H9 (cell line): Measurements from ENCODE around the gene FOXM1. TPM values are rescaled to one million over a fixed set of nuclear protein-coding genes. Genes with fewer than 3 reads are reported as not detected.
A peak's percentile ranks its signal among the peaks of the same experiment; 100 is the strongest.

ENCODE experiments used
- DNase-seq: peaks from one replicate; pipeline ENCODE4 v3.0.0-alpha.2; 2017
- H2AFZ ChIP-seq: one replicate; pipeline ENCODE4 v1.6.1; 2013; ENCODE audit warnings: mild to moderate bottlenecking, low read length, control low read depth, moderate library complexity
- H2AK5ac ChIP-seq: 2 replicates; pipeline ENCODE4 v1.6.1; 2013; ENCODE audit warnings: low read length, control low read depth, mixed read lengths; ENCODE audit not compliant: insufficient read length
- H2BK120ac ChIP-seq: one replicate; pipeline ENCODE4 v1.6.1; 2013; ENCODE audit warnings: low read depth, mild to moderate bottlenecking, low read length, control low read depth, inconsistent platforms; ENCODE audit not compliant: poor library complexity, severe bottlenecking
- H2BK12ac ChIP-seq: 2 replicates; pipeline ENCODE4 v1.6.1; 2013; ENCODE audit warnings: low read length, control low read depth, mixed read lengths, low read depth; ENCODE audit not compliant: insufficient read length
- H2BK15ac ChIP-seq: 2 replicates; pipeline ENCODE4 v1.6.1; 2013; ENCODE audit warnings: low read depth, low read length, control low read depth
- H2BK20ac ChIP-seq: one replicate; pipeline ENCODE4 v1.6.1; 2013; ENCODE audit warnings: low read depth, mild to moderate bottlenecking, low read length, control low read depth, inconsistent platforms; ENCODE audit not compliant: poor library complexity, severe bottlenecking
- H2BK5ac ChIP-seq: 2 replicates; pipeline ENCODE4 v1.6.1; 2013; ENCODE audit warnings: low read length, control low read depth, mixed read lengths; ENCODE audit not compliant: insufficient read length
- H3K14ac ChIP-seq: 2 replicates; pipeline ENCODE4 v1.6.1; 2013; ENCODE audit warnings: low read length, control low read depth; ENCODE audit not compliant: insufficient read depth
- H3K18ac ChIP-seq: 2 replicates; pipeline ENCODE4 v1.6.1; 2013; ENCODE audit warnings: low read depth, mild to moderate bottlenecking, mixed read lengths, low read length, control low read depth; ENCODE audit not compliant: insufficient read length
- H3K23ac ChIP-seq: 2 replicates; pipeline ENCODE4 v1.6.1; 2013; ENCODE audit warnings: low read length, control low read depth, mixed read lengths, low read depth; ENCODE audit not compliant: insufficient read length
- H3K23me2 ChIP-seq: 2 replicates; pipeline ENCODE4 v1.6.1; 2013; ENCODE audit warnings: low read depth, mild to moderate bottlenecking, mixed read lengths, low read length, control low read depth; ENCODE audit not compliant: insufficient read length, poor library complexity, severe bottlenecking
- H3K27ac ChIP-seq: 2 replicates; pipeline ENCODE4 v1.5.1; 2013; ENCODE audit warnings: low read length, control low read depth, mixed read lengths, low read depth; ENCODE audit not compliant: insufficient read length
- H3K27me3 ChIP-seq: 2 replicates; pipeline ENCODE4 v1.6.1; 2013; ENCODE audit warnings: low read length, control low read depth, inconsistent platforms; ENCODE audit not compliant: insufficient read depth
- H3K4ac ChIP-seq: 2 replicates; pipeline ENCODE4 v1.6.1; 2013; ENCODE audit warnings: low read depth, mild to moderate bottlenecking, control low read depth, inconsistent platforms, low read length, moderate library complexity
- H3K4me1 ChIP-seq: 2 replicates; pipeline ENCODE4 v1.6.1; 2013; ENCODE audit warnings: low read length, control low read depth, inconsistent platforms; ENCODE audit not compliant: insufficient read depth
- H3K4me2 ChIP-seq: 2 replicates; pipeline ENCODE4 v1.6.1; 2013; ENCODE audit warnings: low read length, control low read depth, mixed read lengths; ENCODE audit not compliant: insufficient read length, insufficient read depth
- H3K56ac ChIP-seq: 2 replicates; pipeline ENCODE4 v1.6.1; 2013; ENCODE audit warnings: low read depth, mild to moderate bottlenecking, mixed read lengths, low read length, control low read depth; ENCODE audit not compliant: insufficient read length
- H3K79me1 ChIP-seq: 2 replicates; pipeline ENCODE4 v1.6.1; 2013; ENCODE audit warnings: low read depth, mild to moderate bottlenecking, moderate library complexity, low read length, control low read depth, inconsistent platforms; ENCODE audit not compliant: insufficient read depth, poor library complexity, severe bottlenecking
- H3K79me2 ChIP-seq: 2 replicates; pipeline ENCODE4 v1.6.1; 2013; ENCODE audit warnings: low read length, control low read depth, inconsistent platforms; ENCODE audit not compliant: insufficient read depth
- H3K9ac ChIP-seq: 2 replicates; pipeline ENCODE4 v1.6.1; 2013; ENCODE audit warnings: low read length, control low read depth, mixed read lengths; ENCODE audit not compliant: insufficient read length; ENCODE audit errors: extremely low read depth
- H3K9me3 ChIP-seq: one replicate; pipeline ENCODE4 v1.6.1; 2013; ENCODE audit warnings: low read depth, low read length, inconsistent platforms; ENCODE audit not compliant: control insufficient read depth
- H3T11ph ChIP-seq: one replicate; pipeline ENCODE4 v1.6.1; 2013; ENCODE audit warnings: mild to moderate bottlenecking, low read length, control low read depth, inconsistent platforms
- H4K20me1 ChIP-seq: one replicate; pipeline ENCODE4 v1.6.1; 2013; ENCODE audit not compliant: control insufficient read depth, insufficient read length, insufficient read depth
- H4K5ac ChIP-seq: 2 replicates; pipeline ENCODE4 v1.6.1; 2013; ENCODE audit warnings: low read depth, mild to moderate bottlenecking, mixed read lengths, low read length, control low read depth; ENCODE audit not compliant: insufficient read length
- H4K8ac ChIP-seq: replicated peaks from 2 replicates; pipeline ENCODE4 v1.6.1; 2013; ENCODE audit warnings: low read length, control low read depth, mixed read lengths, low read depth; ENCODE audit not compliant: insufficient read length
- H4K91ac ChIP-seq: 2 replicates; pipeline ENCODE4 v1.6.1; 2013; ENCODE audit warnings: low read depth, mild to moderate bottlenecking, moderate library complexity, mixed read lengths, low read length, control low read depth; ENCODE audit not compliant: insufficient read length
- H3K27ac Mint-ChIP-seq, 3 experiments: 2 replicates in 2 of 3; 3 replicates in 1 of 3; pipeline ENCODE4 v1.8.0; 2020 to 2021; ENCODE audit warnings: mixed read lengths in 3 of 3, mild to moderate bottlenecking in 1 of 3, moderate library complexity in 1 of 3
- H3K27me3 Mint-ChIP-seq: 2 replicates; pipeline ENCODE4 v1.8.0; 2021; ENCODE audit warnings: low read depth, mild to moderate bottlenecking, moderate library complexity, mixed read lengths
- H3K36me3 Mint-ChIP-seq, 3 experiments: 2 replicates in 2 of 3; 3 replicates in 1 of 3; pipeline ENCODE4 v1.8.0; 2020 to 2021; ENCODE audit warnings: low read depth in 3 of 3, mixed read lengths in 3 of 3; ENCODE audit not compliant: insufficient read depth in 1 of 3
- H3K4me1 Mint-ChIP-seq, 2 experiments: 2 replicates each; pipeline ENCODE4 v1.8.0; 2020; ENCODE audit warnings: mixed read lengths in 2 of 2
- H3K4me3 Mint-ChIP-seq, 2 experiments: 2 replicates in 1 of 2; 3 replicates in 1 of 2; pipeline ENCODE4 v1.8.0; 2020 to 2021; ENCODE audit warnings: mild to moderate bottlenecking in 2 of 2, mixed read lengths in 2 of 2, moderate library complexity in 1 of 2
- H3K9me3 Mint-ChIP-seq, 2 experiments: 2 replicates in 1 of 2; 3 replicates in 1 of 2; pipeline ENCODE4 v1.8.0; 2020; ENCODE audit warnings: mild to moderate bottlenecking in 2 of 2, mixed read lengths in 2 of 2, moderate library complexity in 1 of 2
- WGBS: extraction: QIAGEN DNeasy Blood & Tissue Kit; methylation state at CpG from one replicate; pipeline ENCODE4 v1.1.7; 2013; ENCODE audit warnings: missing lambda C conversion rate, low lambda C conversion rate, mixed read lengths; ENCODE audit not compliant: insufficient read length; ENCODE audit errors: extremely low coverage; 5-methylcytosine and 5-hydroxymethylcytosine counted together
- total RNA-seq: library from RNA; stranded (reverse); gene quantifications from 2 replicates; pipeline ENCODE4 v1.2.1, GENCODE V29; 2021
- TF ChIP-seq, protein P1 (sequence below): fragments of 200-600 bp; sonication (generic); conservative IDR thresholded peaks from 3 replicates; pipeline ENCODE4 v1.8.0; 2021; ENCODE audit warnings: antibody characterized with exemption, mild to moderate bottlenecking

The FOXM1 gene
- total RNA-seq, 1 experiment from 2014 or later = 109 TPM

GRCh38 chr12:2857576-2857975, 19.4 kb downstream of the FOXM1 start:
- no peak overlapping the region for H2BK5ac ChIP-seq
- TF ChIP-seq, protein P1, sequence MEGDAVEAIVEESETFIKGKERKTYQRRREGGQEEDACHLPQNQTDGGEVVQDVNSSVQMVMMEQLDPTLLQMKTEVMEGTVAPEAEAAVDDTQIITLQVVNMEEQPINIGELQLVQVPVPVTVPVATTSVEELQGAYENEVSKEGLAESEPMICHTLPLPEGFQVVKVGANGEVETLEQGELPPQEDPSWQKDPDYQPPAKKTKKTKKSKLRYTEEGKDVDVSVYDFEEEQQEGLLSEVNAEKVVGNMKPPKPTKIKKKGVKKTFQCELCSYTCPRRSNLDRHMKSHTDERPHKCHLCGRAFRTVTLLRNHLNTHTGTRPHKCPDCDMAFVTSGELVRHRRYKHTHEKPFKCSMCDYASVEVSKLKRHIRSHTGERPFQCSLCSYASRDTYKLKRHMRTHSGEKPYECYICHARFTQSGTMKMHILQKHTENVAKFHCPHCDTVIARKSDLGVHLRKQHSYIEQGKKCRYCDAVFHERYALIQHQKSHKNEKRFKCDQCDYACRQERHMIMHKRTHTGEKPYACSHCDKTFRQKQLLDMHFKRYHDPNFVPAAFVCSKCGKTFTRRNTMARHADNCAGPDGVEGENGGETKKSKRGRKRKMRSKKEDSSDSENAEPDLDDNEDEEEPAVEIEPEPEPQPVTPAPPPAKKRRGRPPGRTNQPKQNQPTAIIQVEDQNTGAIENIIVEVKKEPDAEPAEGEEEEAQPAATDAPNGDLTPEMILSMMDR = no peak
- no peak overlapping the region for H3K56ac ChIP-seq
- no peaks in the 10 kb centered on the region for H3K79me1 ChIP-seq
- no peak overlapping the region for H2AK5ac ChIP-seq
- no peaks in the 10 kb centered on the region for H3K23me2 ChIP-seq
- WGBS = no CpG with 5 or more reads among the region's 7 CpGs
- no peak overlapping the region for H3K4me3 Mint-ChIP-seq
- no peak overlapping the region for H3K4me2 ChIP-seq
- peak overlapping the region in 2 of 3 experiments; percentile 62 to 92; a peak in 4 of 7 replicates for H3K27ac Mint-ChIP-seq
- H3K9ac ChIP-seq = no peak overlapping the region
- no peaks in the 10 kb centered on the region for H4K20me1 ChIP-seq
- peak overlapping the region; percentile 32 for H3K18ac ChIP-seq
- no peaks in the 10 kb centered on the region for H3K4me1 ChIP-seq
- H3K27ac ChIP-seq = no peak overlapping the region
- peaks cover 28 to 37% (median 36%) of the 10 kb centered on the region in 3 experiments for H3K36me3 Mint-ChIP-seq
- no peak overlapping the region for H3T11ph ChIP-seq
- no peak overlapping the region for H2AFZ ChIP-seq
- no peak overlapping the region for H4K5ac ChIP-seq
- H3K14ac ChIP-seq = peak overlapping the region; percentile 23; the same call in 1 of the 2 replicates
- DNase-seq = no peak
- no peak overlapping the region for H4K8ac ChIP-seq
- no peaks in the 10 kb centered on the region for H3K9me3 ChIP-seq
- H2BK15ac ChIP-seq = no peak overlapping the region
- H3K4me1 Mint-ChIP-seq = peaks cover 14 to 42% of the 10 kb centered on the region in 2 experiments
- no peak overlapping the region for H4K91ac ChIP-seq
- no peaks in the 10 kb centered on the region for H3K27me3 ChIP-seq
- no peaks in the 10 kb centered on the region for H3K79me2 ChIP-seq
- H3K4ac ChIP-seq = no peak overlapping the region
- peaks cover 4% of the 10 kb centered on the region for H3K27me3 Mint-ChIP-seq
- H3K23ac ChIP-seq = no peak overlapping the region
- no peaks in the 10 kb centered on the region for H3K9me3 Mint-ChIP-seq
- H2BK20ac ChIP-seq = no peak overlapping the region
- H2BK12ac ChIP-seq = no peak overlapping the region
- no peak overlapping the region for H2BK120ac ChIP-seq
